ENCODE results near the gene YJEFN3. TPM values are rescaled to one million over a fixed set of nuclear protein-coding genes. Genes with fewer than 3 reads are reported as not detected.

YJEFN3 gene
- total RNA-seq, 1 donor from 2014 or later: 2.6 TPM

DNA sequence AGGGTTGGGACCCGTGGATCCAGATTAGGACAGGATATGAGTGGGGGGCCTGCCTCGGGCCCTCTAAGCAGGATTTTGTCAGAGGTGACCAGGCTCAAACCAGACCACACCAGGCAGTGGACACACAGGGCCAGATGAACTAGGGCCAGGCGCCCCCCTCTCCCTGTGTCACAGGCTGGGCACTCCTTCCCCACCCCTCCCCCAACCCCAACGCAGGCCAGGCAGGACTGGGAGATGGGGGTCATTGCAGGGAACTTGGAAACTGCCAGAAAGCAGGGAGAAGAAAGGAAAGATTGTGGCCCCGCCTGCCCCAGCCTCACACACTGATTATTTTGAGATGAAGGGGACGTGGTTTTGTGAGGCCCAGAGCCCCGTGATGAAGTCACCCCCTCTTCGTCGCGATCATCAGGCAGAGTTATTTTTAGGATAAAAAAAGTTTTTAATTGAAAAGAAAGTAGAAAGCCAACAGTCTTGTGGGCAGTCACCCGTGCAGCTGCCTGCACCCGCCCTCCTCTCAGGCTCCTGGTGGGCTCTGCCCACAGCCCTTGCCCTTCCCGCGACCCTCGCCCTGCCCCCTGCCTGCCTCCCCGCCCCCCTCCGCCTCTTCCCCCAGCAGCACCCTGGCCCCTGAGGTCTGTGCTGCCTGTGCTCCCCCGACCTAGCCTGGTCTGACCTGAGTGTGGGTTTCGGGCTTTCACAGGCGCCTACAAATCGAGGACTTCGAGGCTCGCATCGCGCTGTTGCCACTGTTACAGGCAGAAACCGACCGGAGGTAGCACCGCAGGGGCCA, 1.9 kb upstream of the YJEFN3 start:
- Histone ChIP-seq H2AFZ (replicated peaks) (no peak overlapping the region), H4K20me1 (ENCODE audit: low read depth) (peaks cover 78% of the 10 kb centered on the region), H3K4me3 (no peak overlapping the region), H3K9ac (no peak overlapping the region), H3K4me1 (peaks cover 9% of the 10 kb centered on the region), H3F3A (ENCODE audit: low read depth) (peaks cover 10% of the 10 kb centered on the region), H3K27me3 (no peaks in the 10 kb centered on the region), H3K79me2 (ENCODE audit: low read depth) (peaks cover 46% of the 10 kb centered on the region), H3K27ac (no peak overlapping the region), H3K4me2 (no peak overlapping the region), H3K36me3 (no peaks in the 10 kb centered on the region), H3K9me3 (ENCODE audit: low read depth) (no peaks in the 10 kb centered on the region)
- no peak for DNase-seq (ENCODE audit: low spot score)
- H3K27me3 Mint-ChIP-seq (ENCODE audit: insufficient read depth, low read depth): peaks cover 10% of the 10 kb centered on the region
- peak overlapping the region; percentile 83 for H3K27ac Mint-ChIP-seq
- no peak overlapping the region for H3K4me3 Mint-ChIP-seq
- TF ChIP-seq EZH2phosphoT487 (IDR thresholded peaks at IDR 0.05) (no peak), EZH2 (IDR thresholded peaks at IDR 0.05) (no peak), CTCF (IDR thresholded peaks at IDR 0.05) (no peak)
- H3K4me1 Mint-ChIP-seq: peaks cover 48% of the 10 kb centered on the region
- peaks cover 2% of the 10 kb centered on the region for H3K36me3 Mint-ChIP-seq
- no peaks in the 10 kb centered on the region for H3K9me3 Mint-ChIP-seq

GRCh38 chr19:19527371-19527656, 1.4 kb upstream of the YJEFN3 start:
- DNase-seq (ENCODE audit: low spot score): no peak
- Histone ChIP-seq H3K9ac (no peak overlapping the region), H3K27ac (no peak overlapping the region), H4K20me1 (ENCODE audit: low read depth) (peaks cover 74% of the 10 kb centered on the region), H3K4me3 (no peak overlapping the region), H2AFZ (replicated peaks) (no peak overlapping the region), H3K9me3 (ENCODE audit: low read depth) (no peaks in the 10 kb centered on the region), H3K4me2 (no peak overlapping the region), H3K36me3 (no peaks in the 10 kb centered on the region), H3K4me1 (peaks cover 9% of the 10 kb centered on the region), H3F3A (ENCODE audit: low read depth) (peaks cover 14% of the 10 kb centered on the region), H3K79me2 (ENCODE audit: low read depth) (peaks cover 40% of the 10 kb centered on the region), H3K27me3 (no peaks in the 10 kb centered on the region)
- peaks cover 10% of the 10 kb centered on the region for H3K27me3 Mint-ChIP-seq (ENCODE audit: insufficient read depth, low read depth)
- TF ChIP-seq EZH2phosphoT487 (IDR thresholded peaks at IDR 0.05): no peak
- TF ChIP-seq CTCF (IDR thresholded peaks at IDR 0.05): no peak
- peaks cover 48% of the 10 kb centered on the region for H3K4me1 Mint-ChIP-seq
- peaks cover 5% of the 10 kb centered on the region for H3K36me3 Mint-ChIP-seq
- no peak overlapping the region for H3K4me3 Mint-ChIP-seq
- H3K27ac Mint-ChIP-seq: no peak overlapping the region
- H3K9me3 Mint-ChIP-seq: no peaks in the 10 kb centered on the region

DNA sequence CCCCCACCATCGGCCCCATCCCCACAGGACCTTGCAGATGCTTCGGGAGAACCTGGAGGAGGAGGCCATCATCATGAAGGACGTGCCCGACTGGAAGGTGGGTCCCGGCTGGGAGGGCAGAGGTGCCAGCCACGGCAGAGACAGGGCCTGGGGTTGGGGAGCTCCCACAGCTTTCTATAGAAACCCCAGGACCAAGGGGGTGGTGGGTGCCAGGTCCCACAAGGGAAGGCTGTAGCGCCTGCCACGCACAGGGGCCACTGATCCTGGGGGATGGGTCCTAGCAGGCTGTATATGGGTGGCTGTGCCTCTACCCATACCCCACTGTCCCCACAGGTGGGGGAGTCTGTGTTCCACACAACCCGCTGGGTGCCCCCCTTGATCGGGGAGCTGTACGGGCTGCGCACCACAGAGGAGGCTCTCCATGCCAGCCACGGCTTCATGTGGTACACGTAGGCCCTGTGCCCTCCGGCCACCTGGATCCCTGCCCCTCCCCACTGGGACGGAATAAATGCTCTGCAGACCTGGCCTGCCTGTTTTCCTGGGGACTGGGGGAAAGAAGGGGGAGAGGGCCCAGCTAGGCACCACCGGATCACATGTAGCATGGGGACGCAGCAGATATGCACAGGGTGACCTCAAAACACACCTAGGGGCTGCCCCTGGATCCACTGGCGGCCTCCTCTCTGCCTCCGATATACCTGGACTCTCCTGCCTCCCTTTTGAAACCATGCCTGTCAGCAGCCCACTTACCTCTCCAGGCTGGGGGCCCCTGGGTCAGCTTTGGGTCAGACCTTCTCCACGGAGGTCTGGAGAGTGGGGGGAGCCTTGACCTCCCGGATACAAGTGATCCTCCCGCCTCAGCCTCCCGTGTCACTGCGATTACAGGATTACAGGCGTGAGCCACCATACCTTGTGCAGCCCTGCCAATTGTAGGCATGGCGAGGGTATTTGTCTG, 761 bp upstream of the YJEFN3 start:
- no peak overlapping the region for H3K9ac ChIP-seq
- peaks cover 14% of the 10 kb centered on the region for H3F3A ChIP-seq (ENCODE audit: low read depth)
- Mint-ChIP-seq H3K27ac (no peak overlapping the region), H3K9me3 (no peaks in the 10 kb centered on the region), H3K36me3 (peaks cover 3% of the 10 kb centered on the region), H3K4me1 (peaks cover 44% of the 10 kb centered on the region), H3K27me3 (ENCODE audit: insufficient read depth, low read depth) (peaks cover 10% of the 10 kb centered on the region), H3K4me3 (no peak overlapping the region)
- no peak overlapping the region for H2AFZ ChIP-seq (replicated peaks)
- H3K27ac ChIP-seq: no peak overlapping the region
- no peak overlapping the region for H3K4me2 ChIP-seq
- peaks cover 74% of the 10 kb centered on the region for H4K20me1 ChIP-seq (ENCODE audit: low read depth)
- no peak overlapping the region for H3K4me3 ChIP-seq
- TF ChIP-seq EZH2 (IDR thresholded peaks at IDR 0.05) (no peak), CTCF (IDR thresholded peaks at IDR 0.05) (no peak), EZH2phosphoT487 (IDR thresholded peaks at IDR 0.05) (no peak)
- no peaks in the 10 kb centered on the region for H3K9me3 ChIP-seq (ENCODE audit: low read depth)
- H3K79me2 ChIP-seq (ENCODE audit: low read depth): peaks cover 34% of the 10 kb centered on the region
- H3K27me3 ChIP-seq: no peaks in the 10 kb centered on the region
- no peaks in the 10 kb centered on the region for H3K36me3 ChIP-seq
- peaks cover 9% of the 10 kb centered on the region for H3K4me1 ChIP-seq
- no peak for DNase-seq (ENCODE audit: low spot score)
